Activated T-cell treated with anti-CD3 and anti-CD28 coated beads for 48 hours (primary cell): ENCODE data around the gene IQCE.
A peak's percentile ranks its signal among the peaks of the same experiment; 100 is the strongest.

Experiments used
- DNase-seq: peaks from one replicate; pipeline ENCODE4 v3.0.0-alpha.2; 2020; ENCODE audit warnings: low read depth

IQCE gene

DNA sequence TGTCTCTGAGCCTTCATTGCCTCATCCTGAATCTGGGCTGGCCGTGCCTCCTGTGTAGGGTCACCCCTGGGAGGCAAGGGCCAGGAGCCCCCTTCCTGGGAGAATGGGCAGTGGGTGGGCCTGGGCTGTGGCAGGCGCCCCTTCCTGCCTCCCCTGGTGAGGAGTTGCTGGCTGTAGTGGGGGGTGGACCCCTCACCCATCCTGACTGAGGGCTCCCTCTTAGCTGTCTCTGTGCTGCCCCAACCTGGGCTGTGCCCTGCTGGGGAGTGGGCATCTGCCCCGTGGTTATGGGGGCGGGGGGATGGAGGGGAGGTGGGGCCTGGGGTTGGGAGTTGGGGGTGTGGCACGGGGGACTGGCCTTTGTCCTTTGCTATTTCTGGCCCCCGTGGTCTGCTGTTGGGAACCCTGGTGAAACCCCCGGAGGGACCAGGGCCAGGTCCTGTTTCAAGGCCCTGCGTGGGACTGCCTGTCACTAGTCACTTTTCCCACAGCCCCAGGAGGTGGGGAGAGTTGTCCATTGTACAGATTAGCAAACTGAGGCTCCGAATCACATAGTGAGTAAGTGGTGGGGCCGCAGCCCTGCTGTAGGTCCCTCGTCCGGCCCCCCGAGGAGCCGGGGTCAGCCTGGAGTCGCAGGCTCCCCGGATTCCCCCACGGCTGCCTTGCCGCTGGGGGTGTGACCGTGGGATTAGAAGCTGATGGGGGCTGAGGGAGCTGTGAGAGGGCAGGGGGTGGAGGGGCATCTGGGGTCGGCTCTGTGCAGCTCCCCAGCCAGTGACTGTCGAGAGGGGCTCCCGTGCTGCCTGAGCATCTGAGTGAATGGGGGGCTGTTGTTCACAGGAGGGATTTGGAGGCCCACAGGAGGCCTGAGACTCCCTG lies 75.7 kb downstream of the IQCE start:
- no peak for DNase-seq

DNA sequence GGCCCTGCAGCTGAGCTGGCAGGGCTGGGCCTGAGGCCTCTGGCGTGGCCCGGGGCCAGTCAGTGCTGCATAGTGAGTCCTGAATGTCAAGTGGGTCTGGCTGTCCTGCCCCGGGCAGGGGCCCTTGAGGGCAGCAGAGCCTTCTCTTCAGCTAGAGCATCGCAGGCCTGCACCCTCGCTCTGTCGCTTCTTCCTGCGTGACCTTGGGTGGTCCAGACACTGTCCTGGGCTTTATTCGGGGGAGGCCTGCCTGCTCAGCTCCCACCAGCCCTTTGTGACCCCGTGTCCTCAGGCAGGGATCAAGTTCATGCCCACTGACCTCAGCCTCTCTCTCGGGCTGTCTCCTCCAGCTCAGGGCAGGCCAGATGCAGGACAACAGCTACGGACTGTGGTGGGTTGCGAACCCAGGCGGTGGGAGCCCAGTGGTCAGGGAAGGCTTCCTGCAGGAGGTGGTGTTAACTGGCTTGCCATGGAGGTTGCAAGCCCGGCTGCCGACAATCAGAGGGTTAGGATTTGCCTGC lies 76.4 kb downstream of the IQCE start:
- no peak for DNase-seq

GRCh38 chr7:2635810-2636701 lies 77.3 kb downstream of the IQCE start:
- no peak for DNase-seq

DNA sequence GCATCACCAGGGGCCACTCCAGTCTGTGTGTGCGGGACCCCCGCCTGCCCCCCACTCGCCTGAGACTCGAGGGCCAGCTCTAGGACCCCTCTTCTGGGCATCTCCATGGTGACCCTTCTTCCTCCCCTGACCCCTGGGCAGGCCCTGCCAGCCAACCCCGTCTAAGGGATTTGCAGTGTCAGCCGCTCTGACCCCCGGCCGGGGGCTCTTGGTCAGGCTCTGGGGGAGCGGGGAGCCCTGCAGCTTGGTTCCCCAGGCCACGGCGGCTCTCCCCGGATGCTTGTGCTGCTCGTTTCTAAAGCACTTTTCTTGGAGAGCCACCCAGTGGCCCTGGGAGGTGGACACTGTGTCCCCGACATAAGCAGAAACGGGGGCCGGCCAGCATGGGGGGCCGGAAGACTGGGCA lies 78.3 kb downstream of the IQCE start:
- DNase-seq = no peak

DNA sequence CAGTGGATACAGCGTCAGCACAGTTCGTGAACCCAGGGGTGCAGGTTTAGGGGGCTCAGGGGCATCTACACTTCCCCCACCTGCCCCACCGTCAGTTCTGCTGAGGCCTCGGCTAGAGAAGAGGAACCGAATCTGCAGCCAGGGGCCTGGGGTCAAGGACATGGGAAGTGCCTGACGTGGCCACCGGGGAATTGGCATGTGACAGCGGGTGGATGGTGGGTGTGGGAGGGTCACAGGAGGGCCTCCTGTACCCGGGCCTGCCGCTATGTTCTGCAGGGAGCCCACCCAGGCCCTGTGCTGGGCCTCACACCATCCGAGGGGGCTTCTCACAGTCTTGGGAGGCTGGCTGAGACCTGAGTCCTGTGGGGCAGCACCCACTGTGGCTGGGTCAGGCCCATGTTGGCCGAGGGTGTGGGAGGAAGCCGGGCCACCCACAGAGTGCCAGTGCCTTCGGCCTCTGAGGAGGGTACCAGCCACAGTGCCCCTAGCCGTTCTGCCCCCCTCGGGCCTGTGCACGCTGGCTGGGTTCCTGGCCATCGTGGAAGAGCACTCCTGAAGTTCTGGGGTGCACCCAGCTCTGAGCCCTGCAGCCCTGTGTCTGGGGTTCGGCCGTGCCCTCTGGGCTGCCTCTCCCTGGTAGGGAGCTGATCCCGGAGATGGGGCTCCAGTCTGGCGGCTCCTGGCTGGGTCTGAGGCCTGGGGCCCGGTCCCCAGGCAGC lies 78.9 kb downstream of the IQCE start:
- DNase-seq = no peak

DNA sequence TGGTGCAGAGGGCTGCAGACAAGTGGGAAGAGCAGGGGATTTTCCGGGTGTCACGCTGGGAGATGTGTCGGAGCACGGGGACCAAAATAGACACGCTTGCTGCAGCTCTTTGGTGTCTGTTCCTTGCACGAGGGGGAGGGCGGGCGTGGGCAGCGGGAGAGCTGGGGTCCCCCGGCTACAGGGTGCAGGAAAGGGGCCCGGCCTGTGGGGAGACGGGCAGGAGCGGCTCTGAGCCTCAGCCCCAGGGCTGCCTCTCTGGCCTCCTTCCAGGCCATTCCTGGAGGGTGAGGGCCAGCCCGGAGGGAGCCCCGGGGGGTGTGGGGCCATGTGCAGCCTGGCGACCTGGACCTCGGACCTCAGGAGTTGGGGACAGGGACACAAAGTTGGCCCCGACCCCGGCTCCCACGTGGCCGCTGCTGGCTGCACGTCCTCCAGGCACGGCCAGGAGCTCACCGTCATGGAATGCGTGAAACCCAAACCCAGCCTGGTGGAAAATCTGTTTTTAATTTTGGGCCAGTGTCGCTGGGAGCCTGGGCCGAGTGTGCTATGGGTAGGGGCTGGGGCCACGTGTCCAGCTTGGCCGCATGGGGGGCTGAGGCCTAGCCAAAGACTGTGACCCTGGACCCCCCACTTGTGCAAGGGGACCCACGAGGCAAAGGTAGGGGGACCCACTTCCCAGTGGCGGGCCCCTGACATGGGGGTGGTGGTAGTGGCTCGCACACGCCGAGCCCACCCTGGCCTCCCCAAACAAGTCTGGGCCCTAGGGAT lies 79.6 kb downstream of the IQCE start:
- no peak for DNase-seq

- no peak for DNase-seq
These were observed 80.5 kb downstream of the IQCE start for GRCh38 chr7:2639181-2639681.

DNA sequence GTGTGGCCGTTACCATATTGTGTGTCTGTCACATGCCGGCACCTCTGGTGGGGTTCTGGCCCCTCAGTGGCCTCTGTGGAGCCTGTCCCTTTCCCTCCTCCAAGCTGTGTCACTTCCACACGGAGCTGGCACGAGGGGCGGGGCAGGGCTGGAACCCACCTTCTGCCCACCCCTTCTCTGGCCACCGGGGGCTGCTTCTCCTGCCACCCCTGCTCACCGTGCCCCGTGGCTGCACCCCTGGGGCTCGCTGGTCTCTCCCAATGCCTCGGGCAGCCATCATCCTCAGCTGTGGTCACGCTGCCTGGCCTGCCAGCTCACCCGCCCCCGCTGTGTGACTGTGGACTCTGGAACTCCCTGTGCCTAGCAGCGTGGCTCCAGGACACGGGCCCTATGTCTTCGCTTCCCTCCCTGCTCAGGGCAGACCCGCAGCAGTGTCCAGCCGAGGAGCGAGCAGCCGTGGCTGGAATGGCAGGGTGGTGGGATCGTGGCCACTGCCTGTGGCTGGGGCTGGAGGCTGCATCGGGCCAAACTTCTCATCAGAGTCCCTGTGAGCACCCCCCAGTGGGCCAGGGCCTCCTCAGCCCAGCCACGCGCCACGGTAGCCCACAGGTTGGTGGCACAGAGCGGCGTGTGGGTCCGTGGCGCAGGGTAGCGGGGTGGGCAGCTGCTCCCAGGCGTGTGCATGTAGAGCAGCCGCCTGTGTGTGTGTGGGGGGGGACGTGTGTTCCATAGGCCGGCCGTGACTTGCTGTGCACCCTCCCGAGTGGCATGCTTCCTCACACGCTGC lies 81.1 kb downstream of the IQCE start:
- no peak for DNase-seq

- DNase-seq = no peak
These were observed 81.7 kb downstream of the IQCE start for GRCh38 chr7:2640482-2640830.

- no peak for DNase-seq
These were observed 82.1 kb downstream of the IQCE start for GRCh38 chr7:2640846-2641316.

DNA sequence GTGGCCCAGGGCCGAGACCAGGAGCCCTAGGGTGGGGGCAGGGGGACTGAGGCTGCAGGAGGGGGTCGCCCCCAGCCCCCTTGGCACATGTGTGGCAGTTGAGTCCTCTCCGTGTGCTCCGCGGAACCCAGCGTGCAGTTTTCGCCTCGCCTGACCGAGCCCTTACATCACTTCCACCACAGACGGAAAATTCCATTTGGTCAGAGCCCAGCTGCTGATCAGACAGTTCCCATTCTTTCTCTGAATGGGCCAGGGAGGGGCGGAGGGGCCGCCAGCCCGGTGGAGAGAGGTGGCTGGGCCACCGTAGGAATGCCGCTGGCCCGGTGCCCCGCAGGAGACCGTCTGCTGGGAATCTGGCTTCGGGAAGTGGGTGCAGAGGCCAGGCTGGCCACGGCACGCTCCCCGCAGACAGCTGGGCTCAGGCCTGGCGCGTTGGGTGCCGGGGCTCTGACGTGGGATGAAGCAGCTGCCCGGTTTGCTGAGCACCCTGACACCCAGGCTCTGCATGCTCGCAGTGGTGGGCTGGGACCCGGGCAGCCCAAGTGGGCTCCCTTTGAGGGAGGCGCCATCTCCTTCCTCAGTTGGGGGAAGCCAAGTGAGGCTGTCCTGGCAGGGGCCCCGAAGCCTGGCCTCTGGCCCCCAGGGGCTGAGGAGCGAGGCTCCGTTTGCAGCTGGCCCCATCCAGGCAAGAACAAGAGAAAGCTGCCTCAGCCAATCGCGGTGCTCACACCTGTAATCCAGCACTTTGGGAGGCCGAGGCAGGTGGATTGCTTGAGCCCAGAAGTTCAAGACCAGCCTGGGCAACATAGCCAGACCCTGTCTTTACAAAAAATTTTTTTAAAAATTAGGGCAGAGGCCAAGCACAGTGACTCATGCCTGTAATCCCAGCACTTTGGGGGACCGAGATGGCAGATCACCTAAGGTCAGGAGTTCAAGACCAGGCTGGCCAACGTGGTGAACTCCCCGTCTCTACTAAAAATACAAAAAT lies 82.9 kb downstream of the IQCE start:
- DNase-seq = no peak

GRCh38 chr7:2643386-2644219 lies 84.8 kb downstream of the IQCE start:
- DNase-seq = no peak

DNA sequence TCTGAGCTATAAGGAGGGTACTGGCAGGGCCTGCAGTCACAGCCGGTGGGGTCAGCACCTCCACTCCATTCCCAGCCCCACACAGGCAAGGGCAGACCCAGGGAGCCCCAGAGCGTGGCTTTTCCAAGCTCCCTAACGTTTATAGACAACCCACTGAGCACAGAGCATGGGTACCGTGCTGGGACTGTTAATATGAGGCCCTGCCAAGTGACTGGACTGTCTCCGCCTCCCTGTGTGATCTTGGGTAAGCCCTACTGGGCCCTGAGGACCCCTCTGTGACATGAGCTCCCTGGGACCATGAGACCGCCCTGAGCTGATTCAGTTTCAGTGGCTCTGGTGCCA lies 85.4 kb downstream of the IQCE start:
- DNase-seq = no peak

GRCh38 chr7:2644562-2645273 lies 85.9 kb downstream of the IQCE start:
- no peak for DNase-seq

DNA sequence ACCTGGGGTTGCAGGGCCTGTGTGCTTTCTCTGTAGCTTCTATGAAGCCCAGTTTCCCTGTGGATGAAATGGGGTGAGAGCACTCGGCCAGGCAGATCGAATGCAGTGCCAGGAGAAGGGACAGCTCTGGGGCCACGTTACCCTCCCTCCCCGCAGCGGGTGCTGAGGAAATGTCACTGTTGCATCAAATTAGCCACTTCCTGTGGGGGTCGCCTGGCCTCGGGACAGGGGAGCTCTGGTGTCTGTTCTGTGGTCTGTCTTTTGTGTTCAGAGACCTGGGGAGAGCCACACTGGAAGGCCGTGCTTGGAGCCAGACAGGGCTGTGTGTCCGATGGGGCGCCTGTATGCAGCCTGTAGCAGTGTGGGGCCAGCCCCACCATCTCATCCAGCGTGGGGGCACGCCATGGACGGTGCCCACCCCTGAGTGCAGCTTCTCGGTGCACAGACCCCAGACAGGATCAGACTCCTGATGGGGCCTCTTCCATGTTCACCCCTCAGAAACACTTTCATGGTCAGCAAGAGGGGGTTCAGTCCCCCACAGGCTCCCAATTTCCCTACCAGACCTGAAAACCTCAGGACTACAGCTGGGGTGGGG lies 86.6 kb downstream of the IQCE start:
- DNase-seq = peak; percentile 23

DNA sequence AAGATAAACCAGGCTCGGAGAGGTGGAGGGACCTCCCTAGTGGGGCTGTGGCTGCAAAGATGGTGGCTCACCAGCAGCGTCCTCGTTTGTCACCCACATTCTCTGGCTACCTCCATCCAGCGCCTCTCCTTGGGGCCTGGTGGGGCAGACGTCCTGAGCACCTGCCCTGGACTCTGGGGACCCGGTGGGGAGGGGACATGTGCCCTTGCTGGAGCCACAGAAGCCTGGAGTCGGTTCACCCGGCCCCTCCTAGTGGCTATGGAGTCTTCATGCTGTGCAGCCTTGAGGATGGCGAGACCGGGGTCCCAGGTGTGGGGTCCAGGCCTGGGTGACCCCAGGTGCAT lies 87.5 kb downstream of the IQCE start:
- no peak for DNase-seq
